Measurements from ENCODE around the gene SLC8A1. TPM values are rescaled to one million over a fixed set of nuclear protein-coding genes. Genes with fewer than 3 reads are reported as not detected.

The SLC8A1 gene
- total and polyA plus RNA-seq, 10 of the 15 experiments (the other 5 are each of a cell fraction or from before 2014, with no cell fraction given) = under 0.01 to 1.2 (median 0.01) TPM; not detected in 3

- no peaks in the 10 kb centered on the region for H3K27me3 ChIP-seq (replicated peaks in 1 of 2; ENCODE audit: control insufficient read depth in 2 of 2, insufficient read depth in 2 of 2, low read length in 1 of 2)
- no peak overlapping the region for H3K9ac ChIP-seq (ENCODE audit: control insufficient read depth, insufficient read depth, low read length)
- no peaks in the 10 kb centered on the region for H3K4me1 ChIP-seq (ENCODE audit: control insufficient read depth, insufficient read depth, low read length)
- DNase-seq (ENCODE audit: low read depth, low spot score) (no peak), ATAC-seq (no peak), FAIRE-seq (no peak)
- H3K9me3 ChIP-seq (replicated peaks; ENCODE audit: control insufficient read depth, insufficient read depth, low read length) = no peaks in the 10 kb centered on the region
- no peak overlapping the region for H3K4me3 ChIP-seq
- in situ Hi-C loops (cut with MboI) = no loop called here
- ChIA-PET RAD21 (ENCODE audit: unreplicated experiment) (no interaction called here), POLR2A (no interaction called here), CTCF (no interaction called here), SMC1A (ENCODE audit: uncharacterized antibody, unreplicated experiment) (no interaction called here)
- H3K4me2 ChIP-seq (ENCODE audit: control insufficient read depth, insufficient read depth) = no peak overlapping the region
- H3K79me2 ChIP-seq (ENCODE audit: control insufficient read depth, insufficient read depth, low read length) = no peaks in the 10 kb centered on the region
- no peaks in the 10 kb centered on the region for H4K20me1 ChIP-seq (ENCODE audit: control insufficient read depth, insufficient read depth)
- 5% methylated on average over 1 of the region's 1 CpG for WGBS (ENCODE audit: insufficient coverage, insufficient replicate concordance, low lambda C conversion rate, missing lambda C conversion rate)
- TF ChIP-seq NFYB (IDR thresholded peaks at IDR 0.05; ENCODE audit: insufficient read depth, low read depth, low read length) (no peak), E2F4 (IDR thresholded peaks at IDR 0.05; ENCODE audit: low read depth, low read length) (no peak)
- intact Hi-C loops (cut with micrococcal nuclease; ENCODE audit: unreplicated experiment) = loop anchor here (10.0 kb wide), 1 partner anchor 344 kb away; no protein-coding TSS in a partner anchor
- H3K36me3 ChIP-seq (ENCODE audit: control insufficient read depth in 2 of 2, insufficient read depth in 2 of 2, low read length in 1 of 2) = no peaks in the 10 kb centered on the region
- H2AFZ ChIP-seq (ENCODE audit: control insufficient read depth, low read depth, low read length) = no peak overlapping the region
- H3K27ac ChIP-seq (ENCODE audit: control insufficient read depth, insufficient read depth) = no peak overlapping the region
- no TSS peak for BruUV-seq (replicated peaks)
Measured at GRCh38 chr2:40210344-40210967, 241.4 kb downstream of the SLC8A1 start.

DNA sequence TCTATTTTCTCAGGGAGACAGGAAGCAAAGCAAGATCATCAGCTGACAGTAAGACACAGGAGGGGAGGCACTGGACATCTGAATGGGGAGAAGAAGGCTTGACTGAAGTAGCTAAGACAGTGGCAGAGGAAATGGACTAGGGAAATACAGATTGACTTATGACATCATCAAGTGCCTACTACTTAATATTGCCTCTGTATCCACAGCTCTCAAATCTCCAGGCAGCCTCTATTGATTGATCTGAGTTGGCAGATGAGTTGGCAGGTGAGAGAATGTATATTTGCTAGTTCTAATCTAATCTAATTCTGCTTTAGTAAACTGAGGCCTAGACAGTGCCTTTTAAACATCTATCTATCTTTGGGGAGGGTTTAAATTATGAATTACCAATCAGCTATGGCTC lies 242.1 kb downstream of the SLC8A1 start:
- CTCF ChIA-PET = no interaction called here
- no peak overlapping the region for H3K27ac ChIP-seq (ENCODE audit: control insufficient read depth, insufficient read depth)
- H3K4me3 ChIP-seq = no peak overlapping the region
- ATAC-seq (no peak), DNase-seq (ENCODE audit: low read depth, low spot score) (no peak), FAIRE-seq (no peak)
- in situ Hi-C loops (cut with MboI) = no loop called here
- RAD21 ChIA-PET (ENCODE audit: unreplicated experiment) = no interaction called here
- H3K79me2 ChIP-seq (ENCODE audit: control insufficient read depth, insufficient read depth, low read length) = no peaks in the 10 kb centered on the region
- TF ChIP-seq ZNF217 (IDR thresholded peaks at IDR 0.05) (no peak), IKZF1 (conservative IDR thresholded peaks at IDR 0.05) (no peak), DPF2 (IDR thresholded peaks at IDR 0.05) (no peak)
- TF ChIP-seq, protein P1, sequence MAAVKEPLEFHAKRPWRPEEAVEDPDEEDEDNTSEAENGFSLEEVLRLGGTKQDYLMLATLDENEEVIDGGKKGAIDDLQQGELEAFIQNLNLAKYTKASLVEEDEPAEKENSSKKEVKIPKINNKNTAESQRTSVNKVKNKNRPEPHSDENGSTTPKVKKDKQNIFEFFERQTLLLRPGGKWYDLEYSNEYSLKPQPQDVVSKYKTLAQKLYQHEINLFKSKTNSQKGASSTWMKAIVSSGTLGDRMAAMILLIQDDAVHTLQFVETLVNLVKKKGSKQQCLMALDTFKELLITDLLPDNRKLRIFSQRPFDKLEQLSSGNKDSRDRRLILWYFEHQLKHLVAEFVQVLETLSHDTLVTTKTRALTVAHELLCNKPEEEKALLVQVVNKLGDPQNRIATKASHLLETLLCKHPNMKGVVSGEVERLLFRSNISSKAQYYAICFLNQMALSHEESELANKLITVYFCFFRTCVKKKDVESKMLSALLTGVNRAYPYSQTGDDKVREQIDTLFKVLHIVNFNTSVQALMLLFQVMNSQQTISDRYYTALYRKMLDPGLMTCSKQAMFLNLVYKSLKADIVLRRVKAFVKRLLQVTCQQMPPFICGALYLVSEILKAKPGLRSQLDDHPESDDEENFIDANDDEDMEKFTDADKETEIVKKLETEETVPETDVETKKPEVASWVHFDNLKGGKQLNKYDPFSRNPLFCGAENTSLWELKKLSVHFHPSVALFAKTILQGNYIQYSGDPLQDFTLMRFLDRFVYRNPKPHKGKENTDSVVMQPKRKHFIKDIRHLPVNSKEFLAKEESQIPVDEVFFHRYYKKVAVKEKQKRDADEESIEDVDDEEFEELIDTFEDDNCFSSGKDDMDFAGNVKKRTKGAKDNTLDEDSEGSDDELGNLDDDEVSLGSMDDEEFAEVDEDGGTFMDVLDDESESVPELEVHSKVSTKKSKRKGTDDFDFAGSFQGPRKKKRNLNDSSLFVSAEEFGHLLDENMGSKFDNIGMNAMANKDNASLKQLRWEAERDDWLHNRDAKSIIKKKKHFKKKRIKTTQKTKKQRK (IDR thresholded peaks at IDR 0.05; ENCODE audit: low read depth, low read length) = no peak
- intact Hi-C loops (cut with micrococcal nuclease; ENCODE audit: unreplicated experiment) = loop anchor here (10.0 kb wide), 1 partner anchor 345 kb away; no protein-coding TSS in a partner anchor
- no peaks in the 10 kb centered on the region for H3K27me3 ChIP-seq (replicated peaks in 1 of 2; ENCODE audit: control insufficient read depth in 2 of 2, insufficient read depth in 2 of 2, low read length in 1 of 2)
- SMC1A ChIA-PET (ENCODE audit: uncharacterized antibody, unreplicated experiment) = no interaction called here
- H3K9me3 ChIP-seq (replicated peaks; ENCODE audit: control insufficient read depth, insufficient read depth, low read length) = no peaks in the 10 kb centered on the region
- H3K9ac ChIP-seq (ENCODE audit: control insufficient read depth, insufficient read depth, low read length) = no peak overlapping the region
- H4K20me1 ChIP-seq (ENCODE audit: control insufficient read depth, insufficient read depth) = no peaks in the 10 kb centered on the region
- H3K4me2 ChIP-seq (ENCODE audit: control insufficient read depth, insufficient read depth) = no peak overlapping the region
- no peaks in the 10 kb centered on the region for H3K36me3 ChIP-seq (ENCODE audit: control insufficient read depth in 2 of 2, insufficient read depth in 2 of 2, low read length in 1 of 2)
- H2AFZ ChIP-seq (ENCODE audit: control insufficient read depth, low read depth, low read length) = no peak overlapping the region
- no peaks in the 10 kb centered on the region for H3K4me1 ChIP-seq (ENCODE audit: control insufficient read depth, insufficient read depth, low read length)
- no TSS peak for BruUV-seq (replicated peaks)
- POLR2A ChIA-PET = no interaction called here

Data from GM12878 (cell line).